Measurements from ENCODE around the gene SLIT1.
A peak's percentile ranks its signal among the peaks of the same experiment; 100 is the strongest.

SLIT1 gene

DNA sequence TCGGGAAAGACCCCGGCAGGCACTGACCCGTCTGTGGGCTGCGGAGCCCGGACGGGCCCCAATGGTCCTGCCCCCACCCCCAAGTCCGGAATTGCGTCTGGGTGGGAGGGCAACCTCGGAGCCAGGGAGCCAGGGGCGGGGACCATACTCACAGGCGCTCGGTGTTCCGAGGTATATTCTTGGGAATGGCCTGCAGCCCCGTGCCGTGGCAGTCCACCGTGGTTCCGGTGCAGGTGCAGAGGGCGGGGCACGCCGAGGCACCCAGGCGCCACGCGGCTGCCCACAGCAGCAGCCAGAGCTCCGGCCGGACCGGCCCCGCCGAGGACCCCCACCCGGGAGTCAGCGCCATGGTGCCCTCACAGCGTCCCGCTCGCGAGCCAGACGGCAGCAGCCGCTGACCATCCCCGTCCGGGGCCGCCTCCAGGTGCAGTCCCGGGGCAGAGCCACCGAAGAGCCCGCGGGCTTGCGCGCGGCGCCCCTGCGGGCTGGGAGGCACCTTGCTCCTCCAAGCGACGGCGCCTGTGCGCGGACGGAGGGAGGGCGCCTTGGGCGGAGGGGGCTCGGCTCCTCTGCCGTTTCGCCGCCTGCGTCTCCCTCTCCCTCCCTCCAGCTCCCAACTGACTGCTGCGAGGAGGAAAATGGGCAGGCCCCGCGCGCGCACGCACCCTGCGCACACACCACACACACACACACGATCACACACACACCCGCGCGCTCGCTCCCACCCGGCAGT lies at the start of gene SLIT1:
Gene SLIT1, minus strand, starts transcription at position 634 of the 733 bp plus-strand sequence. Its CDS starts 285 bp downstream, at position 349.
- DNase-seq, result peak; percentile 40

DNA sequence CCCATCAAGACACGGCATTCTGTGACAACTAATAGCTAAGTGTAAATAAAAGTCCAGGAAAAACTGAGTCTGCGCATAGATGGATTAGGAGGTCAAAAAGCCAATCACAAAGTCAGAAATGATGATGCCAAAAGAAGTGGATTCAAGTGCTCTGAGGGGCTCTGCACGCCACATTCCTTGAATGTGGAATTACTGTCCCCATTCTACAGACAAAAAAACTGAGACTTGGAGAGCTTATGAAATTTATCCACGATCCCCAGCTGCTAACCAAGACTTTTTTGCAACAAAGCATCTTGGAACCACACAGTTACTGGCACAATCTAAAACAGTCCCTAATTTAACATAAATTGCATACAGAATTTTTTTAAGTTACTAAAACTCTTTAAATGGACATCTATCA lies 49.6 kb upstream of the SLIT1 start:
- no peak for DNase-seq

DNA sequence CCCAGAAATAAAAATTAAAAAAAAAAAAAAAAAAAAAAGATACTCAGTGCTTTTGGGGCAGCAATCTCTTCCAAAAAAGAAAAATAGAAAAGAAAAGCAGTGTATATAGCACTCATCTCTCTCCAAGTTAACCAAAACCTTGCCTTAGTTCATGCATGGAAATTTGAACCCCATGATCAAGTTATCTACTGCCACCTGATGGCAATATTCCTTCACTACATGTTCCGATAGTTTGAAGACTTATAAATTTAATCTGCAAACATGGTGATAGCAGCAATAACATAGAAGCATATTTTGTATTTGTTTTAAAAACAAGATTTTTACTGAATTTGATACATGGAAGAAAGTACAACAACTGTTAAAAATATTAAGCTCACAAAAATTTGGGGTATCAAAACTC lies 48.6 kb upstream of the SLIT1 start:
- DNase-seq, result peak; percentile 2

DNA sequence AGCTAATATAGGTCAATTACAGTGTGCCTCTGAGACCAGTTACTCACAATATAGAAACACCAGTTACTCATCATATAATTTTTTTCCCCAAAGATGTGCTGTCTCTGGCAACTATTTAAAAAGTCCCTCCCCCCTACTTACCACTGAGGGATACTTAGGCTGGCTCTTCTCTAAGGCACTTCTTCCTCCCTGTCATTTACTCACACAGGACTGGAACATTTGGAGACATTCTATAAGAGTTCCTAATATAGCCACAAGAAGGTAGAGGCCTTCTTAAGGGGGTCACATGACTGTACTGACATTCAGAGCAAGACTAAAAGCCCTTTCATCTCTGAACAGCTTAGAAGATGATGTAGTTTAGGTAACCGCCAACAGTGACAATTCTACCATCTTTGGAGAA lies 44.4 kb upstream of the SLIT1 start:
- no peak for DNase-seq

DNA sequence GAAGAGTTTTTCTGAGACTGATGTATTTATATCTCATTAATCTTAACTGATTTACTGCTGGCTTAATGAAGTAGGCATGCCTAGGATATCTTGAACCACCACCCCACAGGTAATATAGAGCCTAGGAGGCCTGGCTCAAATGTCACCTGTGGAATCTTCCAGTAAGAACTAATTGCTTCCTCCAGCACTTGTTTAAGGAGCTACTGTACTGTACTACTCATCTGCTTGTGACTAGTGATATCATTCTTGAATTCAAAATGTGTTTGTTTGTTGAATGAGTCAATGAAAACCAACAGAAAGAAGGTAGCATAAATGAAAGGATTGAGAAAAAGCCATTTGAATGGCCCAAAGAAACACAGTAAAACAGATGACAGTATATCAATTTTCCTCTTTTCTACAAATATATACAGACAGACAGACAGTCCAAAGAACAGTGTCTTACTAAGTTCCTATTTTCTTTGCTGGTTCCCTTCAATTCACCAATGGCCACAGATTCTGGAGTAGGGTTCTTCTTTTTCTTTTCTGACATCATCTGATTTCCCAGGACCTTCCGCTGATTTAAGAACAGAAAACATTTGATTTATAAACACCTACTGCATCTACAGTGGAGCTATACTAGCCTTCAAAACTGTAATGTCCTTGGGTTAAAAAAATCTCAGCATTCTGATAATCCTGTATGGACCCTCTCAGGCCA lies 43.7 kb upstream of the SLIT1 start:
- DNase-seq, result no peak

DNA sequence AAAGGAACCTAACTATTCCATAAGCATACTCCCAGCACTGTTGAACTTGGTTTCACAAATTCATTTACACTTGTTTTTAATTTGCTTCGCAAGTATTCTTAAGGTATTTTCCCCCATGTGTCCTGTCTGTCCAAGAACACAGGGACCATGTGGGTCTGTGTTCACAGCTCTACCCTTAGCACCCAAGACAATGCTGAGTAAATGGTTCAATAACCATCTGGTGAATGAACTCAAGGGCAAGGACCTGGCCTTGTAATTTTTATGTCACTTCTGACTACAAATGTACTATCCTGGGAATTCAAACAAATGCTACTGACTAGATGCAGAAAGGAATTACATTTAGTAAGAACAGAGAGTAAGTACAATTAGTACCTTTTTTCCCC lies 43.0 kb upstream of the SLIT1 start:
- DNase-seq, result no peak

DNA sequence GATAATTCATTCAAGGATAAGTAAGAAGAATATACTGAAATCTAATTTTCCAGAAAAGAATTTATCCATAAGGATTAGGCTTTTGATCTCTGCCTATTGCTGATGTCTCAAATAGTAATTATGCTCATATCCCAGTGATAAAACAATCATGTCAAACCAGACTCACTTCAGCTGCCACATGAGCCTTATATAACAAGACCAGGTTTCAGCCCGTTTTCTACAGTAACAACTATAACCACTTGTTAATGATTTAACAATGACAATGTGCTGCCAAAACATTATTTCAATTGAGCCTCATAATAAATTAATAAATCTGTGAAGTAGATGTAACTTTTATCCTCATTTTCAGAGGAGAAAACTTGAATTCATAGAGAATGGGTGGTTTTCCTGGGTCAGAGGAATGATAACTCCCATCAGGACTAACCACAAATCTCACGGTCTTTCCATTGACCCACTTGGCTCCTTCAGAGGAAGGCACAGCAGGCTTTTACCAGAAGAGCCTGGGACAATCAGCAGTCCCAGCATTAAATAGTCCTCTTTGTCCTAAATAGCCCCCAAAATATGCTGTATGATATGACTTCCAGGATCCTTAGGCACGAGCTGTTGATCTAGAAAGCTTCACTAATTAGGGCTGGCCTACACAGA lies 42.5 kb upstream of the SLIT1 start:
- no peak for DNase-seq

DNA sequence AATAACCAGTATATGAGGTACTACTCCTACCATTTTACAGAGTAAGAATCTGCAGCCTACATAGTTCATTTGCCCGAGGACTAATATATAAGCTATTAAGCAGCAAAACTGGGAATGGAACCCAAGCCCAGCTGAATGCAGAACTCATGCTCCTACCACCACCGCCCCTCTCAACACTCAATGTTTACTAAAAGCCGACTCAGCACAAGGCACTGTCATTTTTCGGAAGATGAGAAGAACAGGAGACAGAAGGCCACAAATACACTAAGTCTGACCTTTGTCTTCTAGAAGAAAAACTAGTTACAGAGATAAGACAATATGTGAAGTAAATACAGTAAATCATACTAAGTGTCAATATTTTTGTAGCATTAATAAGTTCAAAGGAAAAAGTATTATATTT lies 40.6 kb upstream of the SLIT1 start:
- no peak for DNase-seq

DNA sequence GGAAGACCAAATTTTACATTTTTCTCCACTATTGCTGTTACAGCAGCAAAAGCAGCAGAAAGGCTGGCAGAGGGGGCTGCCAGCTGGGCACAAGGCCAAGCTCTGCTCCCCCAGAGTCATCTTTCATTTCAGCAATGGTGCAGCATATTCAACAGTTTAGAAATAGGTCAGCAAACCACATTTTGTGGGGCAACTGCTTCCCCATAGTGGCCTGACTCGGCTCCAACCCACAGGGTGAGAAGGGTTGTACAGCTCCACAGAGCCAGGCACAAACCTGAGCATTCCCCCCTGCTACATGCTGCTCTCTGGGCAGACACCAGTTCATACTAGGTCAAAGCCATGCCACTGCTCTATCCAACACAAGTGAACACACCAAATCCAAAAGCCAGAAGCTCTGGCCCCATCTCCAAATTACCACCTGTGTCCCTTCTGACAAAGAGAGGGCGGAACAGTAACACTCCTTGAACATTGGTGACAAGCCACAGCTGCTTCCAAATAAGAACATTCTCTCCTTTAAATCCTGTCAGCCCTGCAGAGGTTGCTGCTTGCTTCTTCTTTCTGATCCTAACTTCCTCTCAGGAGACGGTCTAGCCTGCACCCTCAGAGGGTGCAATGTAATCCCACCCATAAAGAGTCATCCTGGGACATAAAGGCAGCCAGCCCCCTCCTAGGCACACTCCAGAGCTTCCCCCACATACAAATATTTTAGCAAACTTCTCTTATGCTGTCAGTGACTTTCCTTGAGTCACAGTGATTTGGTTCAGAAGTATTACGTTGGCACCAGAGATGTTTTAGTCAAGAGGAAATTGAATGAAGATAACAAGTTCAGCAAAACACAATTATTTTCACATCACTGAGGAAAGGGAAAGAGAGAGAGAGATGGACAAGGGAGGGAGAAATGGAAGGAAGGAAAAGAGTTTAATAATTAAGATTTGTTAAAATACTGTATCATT lies 39.0 kb upstream of the SLIT1 start:
- no peak for DNase-seq

DNA sequence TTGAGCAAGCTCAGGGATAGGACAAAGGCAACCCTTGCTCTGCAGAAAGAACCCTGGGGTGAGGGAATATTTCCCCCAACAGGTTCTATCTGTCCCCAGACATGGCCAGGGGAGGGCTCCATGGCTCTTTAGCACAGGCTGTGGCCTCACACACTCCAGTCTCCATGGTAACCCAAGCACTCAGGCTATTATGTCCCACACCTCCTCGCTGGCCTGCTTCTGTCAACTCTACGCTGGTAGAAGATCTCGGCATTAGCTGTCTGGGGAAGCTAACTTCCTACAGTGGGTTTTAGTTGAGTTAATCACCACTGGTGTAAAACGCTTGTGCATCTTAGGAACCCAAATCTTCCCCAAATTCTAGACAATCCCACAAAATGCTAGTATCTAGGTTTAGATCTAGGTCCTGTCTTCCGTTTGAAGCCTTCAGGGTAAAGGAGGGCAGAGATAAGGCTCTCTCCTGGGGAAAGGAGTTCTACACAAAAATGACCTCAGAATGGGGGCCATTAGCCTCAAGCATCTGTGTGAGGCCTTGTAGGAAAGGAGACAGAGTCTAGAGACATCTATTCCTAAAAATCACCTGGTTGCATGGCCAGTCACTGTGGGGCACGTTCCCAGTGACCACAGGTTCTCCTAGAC lies 36.7 kb upstream of the SLIT1 start:
- DNase-seq, result no peak

DNA sequence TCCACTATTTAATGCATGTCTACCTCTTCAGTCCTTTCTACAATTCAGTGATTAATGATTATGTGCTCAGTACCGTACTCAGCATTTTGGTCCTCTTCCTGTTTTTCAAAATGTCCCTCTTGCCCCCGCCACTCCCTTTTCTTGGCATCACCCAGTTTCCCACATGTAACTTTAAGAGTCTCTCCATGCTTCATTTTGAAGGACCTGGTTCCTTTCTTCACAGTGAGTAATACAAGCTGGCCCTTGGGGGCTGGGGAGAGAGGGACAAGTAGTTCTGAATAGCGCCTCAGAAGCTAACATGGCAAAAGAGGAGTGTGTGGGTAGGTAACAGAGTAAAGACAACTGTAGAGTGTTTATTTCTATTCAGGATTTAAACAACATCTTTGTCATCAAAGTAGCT lies 34.6 kb upstream of the SLIT1 start:
- DNase-seq, result no peak

DNA sequence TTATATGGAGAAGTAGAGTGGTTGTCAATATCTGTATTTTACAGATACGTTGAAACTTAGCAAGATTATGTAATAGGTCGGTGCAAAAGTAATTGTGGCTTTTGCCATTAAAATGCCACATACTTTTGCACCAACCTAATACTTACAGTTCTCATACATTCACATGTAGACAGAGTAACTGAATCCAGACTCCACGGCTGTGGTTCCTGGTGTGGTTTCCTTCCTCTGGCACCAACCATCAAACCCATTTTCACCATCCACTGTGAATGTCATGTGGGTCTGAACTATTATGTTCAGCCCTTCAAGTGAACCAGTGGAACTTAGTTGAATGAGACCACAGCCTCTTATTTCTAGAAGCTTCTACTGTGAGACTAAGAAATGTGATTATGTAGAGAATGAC lies 31.5 kb upstream of the SLIT1 start:
- DNase-seq, result no peak

DNA sequence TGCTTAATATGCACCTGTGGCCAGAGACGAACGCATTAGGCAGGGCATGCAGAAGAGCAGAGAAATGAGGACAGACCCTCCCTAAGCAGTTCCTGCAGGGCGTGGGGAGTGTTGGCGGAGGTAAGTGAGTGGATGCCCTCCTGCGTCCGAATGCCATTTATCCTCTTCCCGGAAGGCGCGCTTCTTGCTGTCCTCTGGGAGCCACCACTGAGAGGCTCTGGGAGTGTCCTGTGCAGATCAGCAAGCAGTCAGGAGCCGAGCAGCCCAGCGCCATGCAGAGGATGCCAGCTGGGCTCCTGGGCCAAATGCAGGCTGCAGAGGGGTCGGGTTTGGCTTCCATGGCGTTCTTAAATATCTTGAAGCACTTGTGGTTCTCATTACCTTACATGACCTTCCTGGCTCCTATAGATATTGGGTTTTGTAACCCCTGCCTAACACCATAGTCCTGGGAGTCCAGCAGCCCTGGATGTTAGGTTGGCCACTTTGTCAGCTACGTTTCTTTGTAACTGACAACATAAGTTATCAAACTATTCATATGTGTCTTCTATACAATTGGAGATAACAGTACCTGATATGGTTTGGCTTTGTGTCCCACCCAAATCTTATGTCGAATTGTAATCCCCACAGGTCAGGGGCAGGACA lies 30.0 kb upstream of the SLIT1 start:
- DNase-seq, result no peak

DNA sequence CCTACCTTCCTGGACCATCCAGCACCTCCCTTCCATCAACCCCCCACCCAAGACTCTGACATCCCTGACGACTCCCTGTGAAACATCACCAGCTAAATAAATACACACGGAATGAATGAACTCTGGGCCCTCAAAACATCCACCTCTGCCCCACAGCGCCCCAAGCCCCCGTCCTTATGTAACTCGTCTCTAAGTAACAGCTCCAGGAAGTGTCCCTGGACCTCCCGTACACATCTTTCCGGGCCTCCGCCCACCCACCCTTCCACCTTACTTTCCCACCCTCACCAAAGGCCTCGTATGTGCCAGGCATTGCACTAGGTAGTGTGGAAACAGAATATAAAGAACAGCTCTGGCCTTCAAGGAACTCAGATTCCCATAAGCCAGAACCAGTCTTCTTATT lies 27.7 kb upstream of the SLIT1 start:
- no peak for DNase-seq

DNA sequence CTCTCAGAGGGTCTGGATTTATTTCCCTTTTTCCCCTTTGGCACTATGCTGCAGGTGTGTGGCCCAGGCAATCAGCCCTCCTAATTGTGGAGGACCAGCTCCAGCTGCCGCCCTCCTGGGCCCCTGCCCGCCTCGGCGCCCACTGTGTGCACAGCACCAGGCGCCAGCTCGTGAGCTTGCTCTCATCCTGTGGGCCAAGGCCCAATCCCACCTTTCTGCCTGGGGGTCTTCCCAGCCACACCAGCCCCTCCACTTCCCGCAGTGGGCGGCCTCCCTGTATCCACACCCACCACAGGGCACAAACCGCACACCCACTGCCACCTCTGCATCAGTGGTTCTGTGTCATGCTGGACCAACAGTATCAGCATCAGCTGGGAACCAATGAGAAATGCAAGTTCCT lies 25.5 kb upstream of the SLIT1 start:
- no peak for DNase-seq

DNA sequence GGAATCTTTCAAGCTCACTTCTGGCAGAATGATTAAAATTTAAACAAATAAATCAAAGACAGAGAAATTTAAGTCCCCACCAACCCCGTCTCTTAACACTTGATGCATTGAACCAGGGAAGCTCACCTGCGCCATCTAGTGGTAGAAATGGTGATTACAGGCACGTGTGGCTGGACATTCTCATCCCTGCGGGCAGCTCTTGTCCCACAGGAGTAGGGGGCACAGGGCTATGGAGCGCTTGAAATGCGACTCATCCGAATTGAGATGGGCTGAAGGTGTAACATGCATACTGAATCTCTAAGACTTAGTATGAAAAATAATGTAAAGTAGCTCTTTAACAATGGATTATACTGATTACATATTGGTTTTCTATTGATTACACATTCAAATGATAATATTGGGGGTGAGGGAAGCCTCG lies 24.8 kb upstream of the SLIT1 start:
- peak; percentile 6 for DNase-seq

DNA sequence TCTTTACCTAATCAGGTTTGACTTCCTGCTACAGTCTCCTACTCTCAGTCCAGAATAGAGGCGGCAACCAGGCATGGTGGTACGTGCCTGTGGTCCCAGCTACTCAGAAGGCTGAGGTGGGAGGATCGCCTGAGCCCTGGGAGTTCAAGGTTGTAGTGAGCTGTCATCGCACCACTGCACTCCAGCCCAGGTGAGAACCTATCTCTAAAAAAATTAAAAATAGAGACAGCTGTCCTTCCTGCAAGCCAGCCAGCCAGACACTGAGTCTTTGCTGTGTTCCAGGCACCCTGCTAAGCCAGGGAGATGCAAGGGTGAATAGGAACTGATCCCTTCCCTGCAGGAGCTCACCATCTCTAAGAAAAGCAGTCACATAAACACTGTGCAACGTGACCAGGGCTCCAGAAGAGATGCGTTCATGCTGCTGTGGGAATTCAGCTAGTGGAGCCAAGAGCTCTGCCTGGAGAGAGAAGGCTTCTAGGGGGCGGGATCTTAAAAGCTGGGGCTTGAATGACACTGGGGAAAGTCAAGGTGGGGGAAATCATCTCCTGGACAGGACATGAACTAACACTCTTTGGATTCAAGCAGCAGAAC lies 22.1 kb upstream of the SLIT1 start:
- DNase-seq, result no peak

DNA sequence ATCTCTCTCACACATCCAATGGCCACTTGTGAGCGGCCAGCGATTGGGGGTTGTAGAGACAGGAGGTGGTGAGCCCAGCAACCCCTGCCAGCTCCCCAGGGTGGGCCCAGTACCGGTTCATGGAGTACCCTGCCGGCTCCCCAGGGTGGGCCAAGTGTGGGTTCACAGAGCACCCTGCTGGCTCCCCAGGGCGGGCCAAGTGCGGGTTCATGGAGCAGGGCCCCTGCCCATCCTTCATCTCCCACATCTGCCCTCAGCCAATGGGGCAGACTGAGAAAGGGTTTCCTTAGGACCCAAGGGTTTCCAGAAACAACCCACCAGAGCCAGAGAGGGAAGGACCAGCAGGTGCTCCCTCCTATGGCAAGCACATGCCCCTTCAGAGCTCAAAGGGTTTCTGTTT lies 21.4 kb upstream of the SLIT1 start:
- DNase-seq, result no peak

DNA sequence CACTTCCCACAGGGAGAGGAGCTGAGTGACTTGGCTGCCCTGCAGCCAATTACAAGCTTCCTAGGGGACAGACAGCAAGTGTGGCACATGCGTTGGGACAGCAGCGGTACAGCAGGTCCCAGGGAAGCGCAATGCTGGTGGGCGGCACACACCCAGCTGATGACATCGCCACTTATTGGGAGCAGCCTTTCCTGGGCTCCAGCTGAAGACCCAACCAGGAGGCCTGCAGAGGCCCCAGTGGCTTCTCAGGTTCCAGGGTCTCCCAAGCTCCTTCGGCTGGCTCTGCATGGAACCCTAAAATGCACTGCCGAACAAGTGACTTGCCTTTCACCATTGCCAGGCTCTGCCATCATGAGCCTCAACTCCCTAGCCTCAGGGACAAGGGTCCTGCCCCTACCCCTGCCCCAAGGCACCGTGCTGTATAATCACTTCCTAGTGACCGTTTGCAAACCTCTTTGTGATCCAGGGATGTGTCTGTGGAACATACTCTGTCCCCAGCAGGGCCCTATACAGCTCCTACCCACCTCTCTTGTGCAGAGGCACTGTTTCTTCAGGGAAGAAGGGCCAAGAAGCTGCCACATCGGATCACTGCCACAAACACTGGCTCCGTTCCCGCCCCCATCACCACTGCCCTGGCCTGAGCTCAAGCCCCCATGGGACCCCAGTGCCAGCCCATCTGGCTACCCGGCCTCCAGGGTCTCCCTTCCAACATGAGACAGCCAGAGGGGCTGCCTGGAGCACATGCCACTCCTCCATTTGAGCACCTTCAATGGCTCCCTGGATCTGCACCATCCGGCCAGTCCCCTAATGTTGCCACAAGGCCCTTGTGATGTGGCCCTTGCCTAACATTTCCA lies 19.3 kb upstream of the SLIT1 start:
- no peak for DNase-seq

DNA sequence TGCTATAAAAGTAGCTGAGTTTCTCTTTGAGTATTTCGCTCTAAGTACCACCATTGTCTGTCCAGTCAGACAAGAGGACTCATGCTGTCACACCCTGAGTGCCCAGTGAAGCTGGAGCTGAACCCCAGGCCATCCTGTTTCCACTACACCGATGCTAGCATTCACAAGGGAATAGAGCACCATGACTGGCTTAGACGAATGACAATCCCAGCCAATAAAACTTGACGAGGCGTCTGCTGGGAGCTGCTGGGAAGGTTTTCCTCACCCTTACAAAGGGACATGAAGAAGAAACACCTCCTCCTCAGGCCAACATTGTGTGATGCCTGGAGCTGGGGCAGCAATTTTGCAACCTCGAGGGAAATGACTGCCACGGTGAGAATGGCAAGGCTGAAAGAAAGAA lies 17.5 kb upstream of the SLIT1 start:
- DNase-seq, result no peak

DNA sequence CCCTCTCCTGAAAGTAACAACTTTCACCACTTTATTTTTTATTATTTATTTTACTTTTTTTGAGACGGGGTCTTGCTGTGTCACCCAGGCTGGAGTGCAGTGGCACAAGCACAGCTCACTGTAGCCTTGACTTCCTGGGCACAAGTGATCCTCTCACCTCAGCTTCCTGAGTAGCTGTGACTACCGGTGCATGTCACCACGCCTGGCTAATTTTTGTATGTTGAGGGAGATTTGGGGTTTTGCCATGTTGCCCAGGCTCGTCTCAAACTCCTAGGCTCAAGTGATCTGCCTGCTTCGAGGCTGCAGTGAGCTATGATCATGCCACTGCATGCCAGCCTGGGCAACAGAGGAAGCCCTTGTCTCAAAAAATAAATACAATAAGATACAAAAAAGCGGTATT lies 14.9 kb upstream of the SLIT1 start:
- no peak for DNase-seq

All from NCI-H526 treated with DMSO at 0.1 percent for 48 hours (cell line).